GM12878 (cell line): ENCODE results near the gene SRSF3. TPM values are rescaled to one million over a fixed set of nuclear protein-coding genes. Genes with fewer than 3 reads are reported as not detected.

Experiments
- ATAC-seq: fragments of 200-7000 bp; cut with Tn5 transposase; 3 replicates; pipeline ENCODE4 v1.9.1; 2020; ENCODE audit warnings: mild to moderate bottlenecking, moderate library complexity
- BruUV-seq: library from RNA; stranded (reverse); fragments of 400-500 nt; replicated peaks from 2 replicates; lab custom pipeline; 2021; lab: Mats Ljungman, UMichigan
- CTCF ChIA-PET: fragments of 300-600 bp; sonication (Branson Sonifier 250); formaldehyde crosslinking; extraction: SDS; loops from one replicate; lab custom pipeline; 2021; ENCODE audit warnings: inconsistent platforms; lab: Yijun Ruan, JAX
- POLR2A ChIA-PET: fragments of 350-600 bp; formaldehyde crosslinking; extraction: SDS; loops from one replicate; lab custom pipeline; 2021; ENCODE audit warnings: inconsistent platforms; lab: Charles Lee
- RAD21 ChIA-PET: fragments of 300-600 bp; sonication (Branson Sonifier 250); formaldehyde crosslinking; loops from one replicate; lab custom pipeline; 2023; ENCODE audit warnings: antibody characterized with exemption; ENCODE audit not compliant: unreplicated experiment; lab: Charles Lee
- SMC1A ChIA-PET: fragments of 300-600 bp; sonication (Branson Sonifier 250); formaldehyde crosslinking; loops from one replicate; lab custom pipeline; 2023; ENCODE audit not compliant: unreplicated experiment, uncharacterized antibody; lab: Charles Lee
- DNase-seq: peaks from one replicate; pipeline ENCODE4 v3.0.0-alpha.2; 2011; ENCODE audit warnings: low read depth, low spot score
- FAIRE-seq: peaks from 3 replicates; lab custom pipeline; 2011; peaks lifted over from hg19 to GRCh38; lab: Jason Lieb, UNC
- H2AFZ ChIP-seq: 2 replicates; pipeline ENCODE4 v1.6.0; 2011; ENCODE audit warnings: low read depth, low read length, control low read depth; ENCODE audit not compliant: control insufficient read depth
- H3K27ac ChIP-seq: 2 replicates; pipeline ENCODE4 v1.5.1; 2011; ENCODE audit warnings: control low read depth; ENCODE audit not compliant: control insufficient read depth, insufficient read depth
- H3K27me3 ChIP-seq, 2 experiments: replicated peaks in 1 of 2; 2 replicates each; pipeline versions ENCODE4 v1.6.0 to v1.6.1; 2011; ENCODE audit warnings: low read length in 1 of 2; ENCODE audit not compliant: control insufficient read depth in 2 of 2, insufficient read depth in 2 of 2
- H3K36me3 ChIP-seq, 2 experiments: 2 replicates each; pipeline ENCODE4 v1.5.1; 2011; ENCODE audit warnings: low read length in 1 of 2; ENCODE audit not compliant: control insufficient read depth in 2 of 2, insufficient read depth in 2 of 2
- H3K4me1 ChIP-seq: 2 replicates; pipeline ENCODE4 v1.6.1; 2011; ENCODE audit warnings: mild to moderate bottlenecking, low read length, moderate library complexity, mixed read lengths; ENCODE audit not compliant: control insufficient read depth, insufficient read depth
- H3K4me2 ChIP-seq: 2 replicates; pipeline ENCODE4 v1.6.0; 2011; ENCODE audit warnings: control low read depth; ENCODE audit not compliant: control insufficient read depth, insufficient read depth
- H3K4me3 ChIP-seq: fragments of 200-600 bp; sonication (generic); 2 replicates; pipeline ENCODE4 v1.5.1; 2016
- H3K79me2 ChIP-seq: 2 replicates; pipeline ENCODE4 v1.6.0; 2011; ENCODE audit warnings: low read length; ENCODE audit not compliant: control insufficient read depth, insufficient read depth
- H3K9ac ChIP-seq: 2 replicates; pipeline ENCODE4 v1.8.0; 2011; ENCODE audit warnings: low read length, control low read depth, mixed read lengths; ENCODE audit not compliant: control insufficient read depth, insufficient read depth
- H3K9me3 ChIP-seq: replicated peaks from 3 replicates; pipeline ENCODE4 v1.5.1; 2011; ENCODE audit warnings: mild to moderate bottlenecking, low read length; ENCODE audit not compliant: control insufficient read depth, insufficient read depth
- H4K20me1 ChIP-seq: 2 replicates; pipeline ENCODE4 v1.6.0; 2011; ENCODE audit not compliant: control insufficient read depth, insufficient read depth
- BCL11A ChIP-seq: IDR thresholded peaks from 2 replicates; pipeline ENCODE4 v1.6.1; 2011; ENCODE audit warnings: low read depth, low read length
- CREB1 ChIP-seq: IDR thresholded peaks from 2 replicates; pipeline ENCODE4 v1.6.1; 2012; ENCODE audit warnings: low read depth, mild to moderate bottlenecking, inconsistent platforms
- MEF2B ChIP-seq: fragments of 450-650 bp; IDR thresholded peaks from 2 replicates; pipeline ENCODE4 v1.6.1; 2018; ENCODE audit warnings: mild to moderate bottlenecking, moderate library complexity; ENCODE audit not compliant: partially characterized antibody, poor library complexity, severe bottlenecking
- MYC ChIP-seq: IDR thresholded peaks from 2 replicates; pipeline ENCODE4 v1.6.1; 2011; ENCODE audit warnings: mild to moderate bottlenecking, low read length, moderate library complexity, inconsistent platforms; ENCODE audit not compliant: insufficient read depth, insufficient replicate concordance, insufficient read length, severe bottlenecking
- NFXL1 ChIP-seq: fragments of 450-650 bp; IDR thresholded peaks from 2 replicates; pipeline ENCODE4 v1.6.1; 2017; ENCODE audit warnings: antibody characterized with exemption, mild to moderate bottlenecking, borderline replicate concordance
- SP1 ChIP-seq: IDR thresholded peaks from one replicate; pipeline ENCODE4 v1.6.1; 2011; ENCODE audit warnings: low read depth, low read length
- SPI1 ChIP-seq: IDR thresholded peaks from 2 replicates; pipeline ENCODE4 v1.6.1; 2011; ENCODE audit warnings: low read depth, mild to moderate bottlenecking, low read length, moderate library complexity, borderline replicate concordance; ENCODE audit not compliant: insufficient read depth
- STAT1 ChIP-seq: fragments of 450-650 bp; conservative IDR thresholded peaks from 2 replicates; pipeline ENCODE4 v1.6.1; 2014; ENCODE audit warnings: antibody characterized with exemption, mild to moderate bottlenecking
- ZZZ3 ChIP-seq: IDR thresholded peaks from 2 replicates; pipeline ENCODE4 v1.6.1; 2011; ENCODE audit warnings: low read depth; ENCODE audit not compliant: control insufficient read depth, insufficient read length
- whole genome bisulfite sequencing: methylation state at CpG from one replicate; pipeline ENCODE4 v1.1.6; 2016; ENCODE audit warnings: low lambda C conversion rate; ENCODE audit not compliant: insufficient replicate concordance, insufficient coverage; ENCODE audit errors: missing lambda C conversion rate; 5-methylcytosine and 5-hydroxymethylcytosine counted together
- in situ Hi-C: fragments of 300-500 bp; cut with MboI; formaldehyde crosslinking; loops from 9 replicates; pipeline ENCODE4 v1.14.3; 2018; ENCODE audit warnings: mixed read lengths
- intact Hi-C: fragments of 100-400 bp; cut with micrococcal nuclease; formaldehyde crosslinking; loops from one replicate; pipeline ENCODE4 v1.14.2; 2022; ENCODE audit not compliant: unreplicated experiment
- polyA plus RNA-seq, 11 experiments: library from polyadenylated mRNA; depleted of rRNA in 4 of 11; unstranded in 6 of 11; stranded (reverse) in 5 of 11; fragments of >200 nt; fragmentation: Nextera tagmentation in 4 of 11; fragmentation: Illumina TruSeq in 1 of 11; extraction: Ambion mirVana in 4 of 11; extraction: Trizol in 1 of 11; gene quantifications; 1 replicate in 1 of 11; 2 replicates in 10 of 11; pipeline versions ENCODE4 v1.2.1 to v1.2.3, GENCODE V29; 2011 to 2016; ENCODE audit warnings: inconsistent platforms in 2 of 11, missing spikeins in 2 of 11, low read depth in 1 of 11
- total RNA-seq, 4 experiments: library from RNA; depleted of rRNA in 3 of 4; stranded (reverse); fragments of >200 nt in 3 of 4; fragmentation: Illumina TruSeq in 1 of 4; extraction: Trizol in 1 of 4; gene quantifications; 2 replicates each; pipeline versions ENCODE4 v1.2.1 to v1.2.3, GENCODE V29; 2013 to 2021
- TF ChIP-seq, protein P1 (sequence below): IDR thresholded peaks from 2 replicates; pipeline ENCODE4 v1.6.1; 2011; ENCODE audit warnings: low read depth, low read length, improper control_type of control experiment, borderline replicate concordance
- TF ChIP-seq, protein P2 (sequence below): IDR thresholded peaks from 2 replicates; pipeline ENCODE4 v1.6.1; 2011; ENCODE audit warnings: borderline replicate concordance, low read depth, mild to moderate bottlenecking, moderate library complexity, low read length; ENCODE audit not compliant: insufficient read depth, poor library complexity, severe bottlenecking
- TF ChIP-seq, protein P3 (sequence below): IDR thresholded peaks from 2 replicates; pipeline ENCODE4 v1.6.1; 2012; ENCODE audit warnings: low read depth, low read length, improper control_type of control experiment
- TF ChIP-seq, protein P4 (sequence below): fragments of 450-650 bp; IDR thresholded peaks from 2 replicates; pipeline ENCODE4 v1.6.1; 2016; ENCODE audit warnings: mild to moderate bottlenecking, moderate library complexity, borderline replicate concordance

SRSF3 gene
- total and polyA plus RNA-seq, 10 of the 15 experiments (the other 5 are each of a cell fraction or from before 2014, with no cell fraction given): 195 to 1,377 (median 493) TPM

DNA sequence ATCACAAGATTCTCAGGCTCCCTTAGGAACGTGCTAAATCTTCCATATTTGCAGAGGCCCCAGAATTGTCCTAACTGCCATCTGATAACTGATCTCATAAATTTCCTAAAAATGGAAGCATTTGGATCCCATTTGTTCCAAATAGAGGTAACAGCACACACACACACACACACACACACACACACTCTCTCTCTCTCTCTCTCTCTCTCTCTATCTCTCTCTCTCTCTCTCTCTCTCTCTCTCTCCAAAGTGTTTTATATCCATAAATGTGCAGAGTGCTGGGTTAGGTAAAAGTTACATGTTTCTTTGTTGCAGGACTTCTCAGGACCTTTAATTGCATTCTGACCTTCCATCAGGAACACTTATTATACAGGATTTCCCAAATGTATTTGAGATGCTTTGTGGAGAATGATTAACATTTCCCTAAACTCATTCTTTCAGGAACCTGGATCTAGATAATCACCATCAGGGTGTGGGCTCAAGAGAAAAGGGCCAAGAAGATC is 38.4 kb upstream of the SRSF3 start (continued):
- TF ChIP-seq, protein P1, sequence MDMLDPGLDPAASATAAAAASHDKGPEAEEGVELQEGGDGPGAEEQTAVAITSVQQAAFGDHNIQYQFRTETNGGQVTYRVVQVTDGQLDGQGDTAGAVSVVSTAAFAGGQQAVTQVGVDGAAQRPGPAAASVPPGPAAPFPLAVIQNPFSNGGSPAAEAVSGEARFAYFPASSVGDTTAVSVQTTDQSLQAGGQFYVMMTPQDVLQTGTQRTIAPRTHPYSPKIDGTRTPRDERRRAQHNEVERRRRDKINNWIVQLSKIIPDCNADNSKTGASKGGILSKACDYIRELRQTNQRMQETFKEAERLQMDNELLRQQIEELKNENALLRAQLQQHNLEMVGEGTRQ: no peak
- TF ChIP-seq NFXL1: no peak

DNA sequence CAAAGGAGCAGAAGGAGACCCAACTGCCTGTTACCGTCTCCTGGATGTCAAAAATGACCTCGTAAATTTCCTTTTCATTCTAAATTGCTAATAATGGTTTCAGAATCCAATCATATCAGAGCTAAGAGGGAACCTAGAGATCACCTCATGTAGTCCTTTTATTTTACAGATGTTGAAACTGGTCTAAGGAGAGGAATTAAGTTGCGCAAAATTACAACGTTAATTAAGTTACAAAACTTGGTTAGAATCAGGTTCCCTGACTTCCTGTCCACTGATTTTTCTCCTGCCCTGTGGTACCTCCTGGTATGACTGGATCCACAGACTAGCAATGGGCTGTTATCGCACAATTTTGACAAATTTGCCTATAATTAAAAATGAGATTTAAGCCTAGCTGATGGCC is 37.9 kb upstream of the SRSF3 start:
- H3K9ac ChIP-seq: no peak overlapping the region
- BruUV-seq: no TSS peak
- in situ Hi-C loops: no loop called here
- H3K4me1 ChIP-seq: no peaks in the 10 kb centered on the region
- H2AFZ ChIP-seq: no peak overlapping the region
- CTCF ChIA-PET: no interaction called here
- H3K4me3 ChIP-seq: no peak overlapping the region
- DNase-seq (no peak), FAIRE-seq (no peak), ATAC-seq (no peak)
- no peaks in the 10 kb centered on the region for H3K79me2 ChIP-seq
- H3K9me3 ChIP-seq: no peaks in the 10 kb centered on the region
- no peaks in the 10 kb centered on the region for H4K20me1 ChIP-seq
- WGBS: 56% methylated on average over 5 of the region's 5 CpGs
- intact Hi-C loops: no loop called here
- POLR2A ChIA-PET: interaction anchor here (0.6 kb wide), 2 partner anchors 18 to 108 kb away, joined by 5 to 7 read pairs; no protein-coding TSS in a partner anchor
- no peaks in the 10 kb centered on the region for H3K36me3 ChIP-seq
- SMC1A ChIA-PET: interaction anchor here (0.9 kb wide), 1 partner anchor 10 kb away, joined by 3 read pairs; no protein-coding TSS in a partner anchor
- no peak overlapping the region for H3K4me2 ChIP-seq
- no peak overlapping the region for H3K27ac ChIP-seq
- H3K27me3 ChIP-seq: no peaks in the 10 kb centered on the region
- RAD21 ChIA-PET: no interaction called here
- TF ChIP-seq SPI1: no peak
- TF ChIP-seq SP1: no peak
- no peak for TF ChIP-seq MEF2B
- TF ChIP-seq MYC: no peak
- TF ChIP-seq, protein P2, sequence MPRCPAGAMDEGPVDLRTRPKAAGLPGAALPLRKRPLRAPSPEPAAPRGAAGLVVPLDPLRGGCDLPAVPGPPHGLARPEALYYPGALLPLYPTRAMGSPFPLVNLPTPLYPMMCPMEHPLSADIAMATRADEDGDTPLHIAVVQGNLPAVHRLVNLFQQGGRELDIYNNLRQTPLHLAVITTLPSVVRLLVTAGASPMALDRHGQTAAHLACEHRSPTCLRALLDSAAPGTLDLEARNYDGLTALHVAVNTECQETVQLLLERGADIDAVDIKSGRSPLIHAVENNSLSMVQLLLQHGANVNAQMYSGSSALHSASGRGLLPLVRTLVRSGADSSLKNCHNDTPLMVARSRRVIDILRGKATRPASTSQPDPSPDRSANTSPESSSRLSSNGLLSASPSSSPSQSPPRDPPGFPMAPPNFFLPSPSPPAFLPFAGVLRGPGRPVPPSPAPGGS: no peak
- no peak for TF ChIP-seq BCL11A
- TF ChIP-seq CREB1: no peak
- TF ChIP-seq, protein P3, sequence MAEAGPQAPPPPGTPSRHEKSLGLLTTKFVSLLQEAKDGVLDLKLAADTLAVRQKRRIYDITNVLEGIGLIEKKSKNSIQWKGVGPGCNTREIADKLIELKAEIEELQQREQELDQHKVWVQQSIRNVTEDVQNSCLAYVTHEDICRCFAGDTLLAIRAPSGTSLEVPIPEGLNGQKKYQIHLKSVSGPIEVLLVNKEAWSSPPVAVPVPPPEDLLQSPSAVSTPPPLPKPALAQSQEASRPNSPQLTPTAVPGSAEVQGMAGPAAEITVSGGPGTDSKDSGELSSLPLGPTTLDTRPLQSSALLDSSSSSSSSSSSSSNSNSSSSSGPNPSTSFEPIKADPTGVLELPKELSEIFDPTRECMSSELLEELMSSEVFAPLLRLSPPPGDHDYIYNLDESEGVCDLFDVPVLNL: no peak
- TF ChIP-seq, protein P4, sequence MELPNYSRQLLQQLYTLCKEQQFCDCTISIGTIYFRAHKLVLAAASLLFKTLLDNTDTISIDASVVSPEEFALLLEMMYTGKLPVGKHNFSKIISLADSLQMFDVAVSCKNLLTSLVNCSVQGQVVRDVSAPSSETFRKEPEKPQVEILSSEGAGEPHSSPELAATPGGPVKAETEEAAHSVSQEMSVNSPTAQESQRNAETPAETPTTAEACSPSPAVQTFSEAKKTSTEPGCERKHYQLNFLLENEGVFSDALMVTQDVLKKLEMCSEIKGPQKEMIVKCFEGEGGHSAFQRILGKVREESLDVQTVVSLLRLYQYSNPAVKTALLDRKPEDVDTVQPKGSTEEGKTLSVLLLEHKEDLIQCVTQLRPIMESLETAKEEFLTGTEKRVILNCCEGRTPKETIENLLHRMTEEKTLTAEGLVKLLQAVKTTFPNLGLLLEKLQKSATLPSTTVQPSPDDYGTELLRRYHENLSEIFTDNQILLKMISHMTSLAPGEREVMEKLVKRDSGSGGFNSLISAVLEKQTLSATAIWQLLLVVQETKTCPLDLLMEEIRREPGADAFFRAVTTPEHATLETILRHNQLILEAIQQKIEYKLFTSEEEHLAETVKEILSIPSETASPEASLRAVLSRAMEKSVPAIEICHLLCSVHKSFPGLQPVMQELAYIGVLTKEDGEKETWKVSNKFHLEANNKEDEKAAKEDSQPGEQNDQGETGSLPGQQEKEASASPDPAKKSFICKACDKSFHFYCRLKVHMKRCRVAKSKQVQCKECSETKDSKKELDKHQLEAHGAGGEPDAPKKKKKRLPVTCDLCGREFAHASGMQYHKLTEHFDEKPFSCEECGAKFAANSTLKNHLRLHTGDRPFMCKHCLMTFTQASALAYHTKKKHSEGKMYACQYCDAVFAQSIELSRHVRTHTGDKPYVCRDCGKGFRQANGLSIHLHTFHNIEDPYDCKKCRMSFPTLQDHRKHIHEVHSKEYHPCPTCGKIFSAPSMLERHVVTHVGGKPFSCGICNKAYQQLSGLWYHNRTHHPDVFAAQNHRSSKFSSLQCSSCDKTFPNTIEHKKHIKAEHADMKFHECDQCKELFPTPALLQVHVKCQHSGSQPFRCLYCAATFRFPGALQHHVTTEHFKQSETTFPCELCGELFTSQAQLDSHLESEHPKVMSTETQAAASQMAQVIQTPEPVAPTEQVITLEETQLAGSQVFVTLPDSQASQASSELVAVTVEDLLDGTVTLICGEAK: no peak
- TF ChIP-seq ZZZ3: no peak
- no peak for TF ChIP-seq STAT1
